Measurements from ENCODE around the gene CDK1.

DNA sequence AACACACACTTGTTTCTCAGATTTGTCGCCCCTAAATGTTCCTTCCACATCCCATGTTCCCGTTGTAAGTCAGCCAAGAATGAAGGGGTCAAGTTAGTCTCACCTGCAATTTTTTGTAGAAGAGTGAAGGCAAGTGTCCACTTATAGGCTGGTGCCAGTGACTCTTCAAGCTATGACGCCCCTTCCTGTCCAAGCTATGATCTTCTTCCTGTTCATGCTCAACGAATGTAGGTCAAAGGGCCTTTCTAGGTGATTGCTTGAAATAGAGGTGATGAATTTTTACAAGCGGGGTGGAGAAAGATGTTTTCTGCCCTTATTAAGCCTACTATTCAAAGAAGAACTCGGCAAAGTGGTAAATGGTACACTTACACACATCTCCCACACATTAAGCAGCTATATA is 41.0 kb downstream of the CDK1 start:
- TF ChIP-seq, protein P1, sequence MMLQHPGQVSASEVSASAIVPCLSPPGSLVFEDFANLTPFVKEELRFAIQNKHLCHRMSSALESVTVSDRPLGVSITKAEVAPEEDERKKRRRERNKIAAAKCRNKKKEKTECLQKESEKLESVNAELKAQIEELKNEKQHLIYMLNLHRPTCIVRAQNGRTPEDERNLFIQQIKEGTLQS (IDR thresholded peaks at IDR 0.05; ENCODE audit: borderline replicate concordance, extremely low read depth, low read depth, low read length) = no peak
- TF ChIP-seq, protein P2, sequence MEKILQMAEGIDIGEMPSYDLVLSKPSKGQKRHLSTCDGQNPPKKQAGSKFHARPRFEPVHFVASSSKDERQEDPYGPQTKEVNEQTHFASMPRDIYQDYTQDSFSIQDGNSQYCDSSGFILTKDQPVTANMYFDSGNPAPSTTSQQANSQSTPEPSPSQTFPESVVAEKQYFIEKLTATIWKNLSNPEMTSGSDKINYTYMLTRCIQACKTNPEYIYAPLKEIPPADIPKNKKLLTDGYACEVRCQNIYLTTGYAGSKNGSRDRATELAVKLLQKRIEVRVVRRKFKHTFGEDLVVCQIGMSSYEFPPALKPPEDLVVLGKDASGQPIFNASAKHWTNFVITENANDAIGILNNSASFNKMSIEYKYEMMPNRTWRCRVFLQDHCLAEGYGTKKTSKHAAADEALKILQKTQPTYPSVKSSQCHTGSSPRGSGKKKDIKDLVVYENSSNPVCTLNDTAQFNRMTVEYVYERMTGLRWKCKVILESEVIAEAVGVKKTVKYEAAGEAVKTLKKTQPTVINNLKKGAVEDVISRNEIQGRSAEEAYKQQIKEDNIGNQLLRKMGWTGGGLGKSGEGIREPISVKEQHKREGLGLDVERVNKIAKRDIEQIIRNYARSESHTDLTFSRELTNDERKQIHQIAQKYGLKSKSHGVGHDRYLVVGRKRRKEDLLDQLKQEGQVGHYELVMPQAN (conservative IDR thresholded peaks at IDR 0.05) = no peak
- TF ChIP-seq SP1 (IDR thresholded peaks at IDR 0.05; ENCODE audit: low read depth, low read length) (no peak), RFX5 (IDR thresholded peaks at IDR 0.05; ENCODE audit: low read depth, low read length) (no peak), MXI1 (IDR thresholded peaks at IDR 0.05; ENCODE audit: low read depth, low read length) (no peak), PAX5 (IDR thresholded peaks at IDR 0.05; ENCODE audit: borderline replicate concordance, low read depth, low read length) (no peak)
- TF ChIP-seq, protein P3, sequence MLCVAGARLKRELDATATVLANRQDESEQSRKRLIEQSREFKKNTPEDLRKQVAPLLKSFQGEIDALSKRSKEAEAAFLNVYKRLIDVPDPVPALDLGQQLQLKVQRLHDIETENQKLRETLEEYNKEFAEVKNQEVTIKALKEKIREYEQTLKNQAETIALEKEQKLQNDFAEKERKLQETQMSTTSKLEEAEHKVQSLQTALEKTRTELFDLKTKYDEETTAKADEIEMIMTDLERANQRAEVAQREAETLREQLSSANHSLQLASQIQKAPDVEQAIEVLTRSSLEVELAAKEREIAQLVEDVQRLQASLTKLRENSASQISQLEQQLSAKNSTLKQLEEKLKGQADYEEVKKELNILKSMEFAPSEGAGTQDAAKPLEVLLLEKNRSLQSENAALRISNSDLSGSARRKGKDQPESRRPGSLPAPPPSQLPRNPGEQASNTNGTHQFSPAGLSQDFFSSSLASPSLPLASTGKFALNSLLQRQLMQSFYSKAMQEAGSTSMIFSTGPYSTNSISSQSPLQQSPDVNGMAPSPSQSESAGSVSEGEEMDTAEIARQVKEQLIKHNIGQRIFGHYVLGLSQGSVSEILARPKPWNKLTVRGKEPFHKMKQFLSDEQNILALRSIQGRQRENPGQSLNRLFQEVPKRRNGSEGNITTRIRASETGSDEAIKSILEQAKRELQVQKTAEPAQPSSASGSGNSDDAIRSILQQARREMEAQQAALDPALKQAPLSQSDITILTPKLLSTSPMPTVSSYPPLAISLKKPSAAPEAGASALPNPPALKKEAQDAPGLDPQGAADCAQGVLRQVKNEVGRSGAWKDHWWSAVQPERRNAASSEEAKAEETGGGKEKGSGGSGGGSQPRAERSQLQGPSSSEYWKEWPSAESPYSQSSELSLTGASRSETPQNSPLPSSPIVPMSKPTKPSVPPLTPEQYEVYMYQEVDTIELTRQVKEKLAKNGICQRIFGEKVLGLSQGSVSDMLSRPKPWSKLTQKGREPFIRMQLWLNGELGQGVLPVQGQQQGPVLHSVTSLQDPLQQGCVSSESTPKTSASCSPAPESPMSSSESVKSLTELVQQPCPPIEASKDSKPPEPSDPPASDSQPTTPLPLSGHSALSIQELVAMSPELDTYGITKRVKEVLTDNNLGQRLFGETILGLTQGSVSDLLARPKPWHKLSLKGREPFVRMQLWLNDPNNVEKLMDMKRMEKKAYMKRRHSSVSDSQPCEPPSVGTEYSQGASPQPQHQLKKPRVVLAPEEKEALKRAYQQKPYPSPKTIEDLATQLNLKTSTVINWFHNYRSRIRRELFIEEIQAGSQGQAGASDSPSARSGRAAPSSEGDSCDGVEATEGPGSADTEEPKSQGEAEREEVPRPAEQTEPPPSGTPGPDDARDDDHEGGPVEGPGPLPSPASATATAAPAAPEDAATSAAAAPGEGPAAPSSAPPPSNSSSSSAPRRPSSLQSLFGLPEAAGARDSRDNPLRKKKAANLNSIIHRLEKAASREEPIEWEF (IDR thresholded peaks at IDR 0.05; ENCODE audit: insufficient replicate concordance, low read depth, low read length) = no peak
- TF ChIP-seq, protein P4, sequence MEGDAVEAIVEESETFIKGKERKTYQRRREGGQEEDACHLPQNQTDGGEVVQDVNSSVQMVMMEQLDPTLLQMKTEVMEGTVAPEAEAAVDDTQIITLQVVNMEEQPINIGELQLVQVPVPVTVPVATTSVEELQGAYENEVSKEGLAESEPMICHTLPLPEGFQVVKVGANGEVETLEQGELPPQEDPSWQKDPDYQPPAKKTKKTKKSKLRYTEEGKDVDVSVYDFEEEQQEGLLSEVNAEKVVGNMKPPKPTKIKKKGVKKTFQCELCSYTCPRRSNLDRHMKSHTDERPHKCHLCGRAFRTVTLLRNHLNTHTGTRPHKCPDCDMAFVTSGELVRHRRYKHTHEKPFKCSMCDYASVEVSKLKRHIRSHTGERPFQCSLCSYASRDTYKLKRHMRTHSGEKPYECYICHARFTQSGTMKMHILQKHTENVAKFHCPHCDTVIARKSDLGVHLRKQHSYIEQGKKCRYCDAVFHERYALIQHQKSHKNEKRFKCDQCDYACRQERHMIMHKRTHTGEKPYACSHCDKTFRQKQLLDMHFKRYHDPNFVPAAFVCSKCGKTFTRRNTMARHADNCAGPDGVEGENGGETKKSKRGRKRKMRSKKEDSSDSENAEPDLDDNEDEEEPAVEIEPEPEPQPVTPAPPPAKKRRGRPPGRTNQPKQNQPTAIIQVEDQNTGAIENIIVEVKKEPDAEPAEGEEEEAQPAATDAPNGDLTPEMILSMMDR (IDR thresholded peaks at IDR 0.05 in 2 of 3, conservative IDR thresholded peaks at IDR 0.05 in 1 of 3; ENCODE audit: control insufficient read depth in 2 of 3, extremely low read depth in 1 of 3, insufficient read depth in 1 of 3, low read depth in 3 of 3, low read length in 3 of 3) = no peak

All from GM12878 (cell line).